ENCODE results near the gene LIN7A. TPM values are rescaled to one million over a fixed set of nuclear protein-coding genes. Genes with fewer than 3 reads are reported as not detected.
A peak's percentile ranks its signal among the peaks of the same experiment; 100 is the strongest.

LIN7A gene
- total and polyA plus RNA-seq, 2 of the 8 experiments (the other 6 are each of a cell fraction or from before 2014, with no cell fraction given) = 5.8 to 22.0 TPM

GRCh38 chr12:80912901-80913770 lies 24.6 kb downstream of the LIN7A start:
- no peaks in the 10 kb centered on the region for H3K36me3 ChIP-seq (ENCODE audit: control insufficient read depth in 2 of 4, insufficient read depth in 4 of 4, low read length in 3 of 4)
- no peak overlapping the region for H3K56ac ChIP-seq (replicated peaks; ENCODE audit: insufficient read length, low read depth, low read length)
- WGBS, 2 experiments (ENCODE audit: extremely low coverage in 1 of 2, insufficient coverage in 1 of 2, insufficient read length in 1 of 2, insufficient replicate concordance in 2 of 2, low coverage in 1 of 2, low lambda C conversion rate in 2 of 2, missing lambda C conversion rate in 1 of 2) = 86% methylated on average over 13 of the region's 13 CpGs; no CpG with 5 or more reads in 1 of the 2 experiments
- no peak overlapping the region for H2BK5ac ChIP-seq (ENCODE audit: low read depth, low read length)
- no peak overlapping the region for H2BK15ac ChIP-seq (ENCODE audit: low read length)
- no peak overlapping the region for H2AFZ ChIP-seq (ENCODE audit: low read length)
- no peak overlapping the region for H2BK120ac ChIP-seq (replicated peaks; ENCODE audit: low read depth, low read length)
- H4K20me1 ChIP-seq (replicated peaks in 1 of 2; ENCODE audit: control insufficient read depth in 1 of 2, insufficient read depth in 2 of 2, low read length in 2 of 2) = no peaks in the 10 kb centered on the region
- POLR2A ChIA-PET (ENCODE audit: partially characterized antibody) = interaction anchor here (1.3 kb wide), 2 partner anchors 10 to 24 kb away, joined by 3 read pairs; no protein-coding TSS in a partner anchor
- no peaks in the 10 kb centered on the region for H3K79me1 ChIP-seq (ENCODE audit: low read depth, low read length)
- no peaks in the 10 kb centered on the region for H3K9me3 ChIP-seq (ENCODE audit: insufficient read depth in 2 of 2, low read depth in 1 of 2, low read length in 1 of 2)
- DNase-seq (ENCODE audit: low read depth in 1 of 2, low spot score in 2 of 2) (no peak), FAIRE-seq (peak; percentile 39)
- H4K91ac ChIP-seq (replicated peaks; ENCODE audit: insufficient read length, low read length) = no peak overlapping the region
- no peaks in the 10 kb centered on the region for H3K23me2 ChIP-seq (ENCODE audit: low read depth, low read length)
- H2BK12ac ChIP-seq (ENCODE audit: low read depth, low read length) = no peak overlapping the region
- no peak overlapping the region for H3K4ac ChIP-seq (replicated peaks; ENCODE audit: insufficient read length, low read depth, low read length)
- no peak overlapping the region for H3K4me3 ChIP-seq (ENCODE audit: extremely low read depth in 1 of 4, insufficient read depth in 2 of 4, low read depth in 3 of 4, low read length in 4 of 4)
- peaks cover 0 to 8% of the 10 kb centered on the region in 2 experiments; a peak in 1 of 4 replicates for H3K79me2 ChIP-seq (ENCODE audit: control insufficient read depth in 1 of 2, insufficient read depth in 2 of 2, low read length in 2 of 2)
- H3K4me2 ChIP-seq (ENCODE audit: insufficient read depth in 1 of 2, low read depth in 2 of 2, low read length in 2 of 2) = no peak overlapping the region
- CTCF ChIA-PET (ENCODE audit: partially characterized antibody) = interaction anchor here (1.0 kb wide), 1 partner anchor 24 kb away, joined by 3 read pairs; no protein-coding TSS in a partner anchor
- H3K23ac ChIP-seq (ENCODE audit: insufficient read length) = no peak overlapping the region
- H3K18ac ChIP-seq (ENCODE audit: extremely low read depth, low read length) = no peak overlapping the region
- no peak overlapping the region for H4K5ac ChIP-seq (ENCODE audit: insufficient read length, low read depth, low read length)
- H3K14ac ChIP-seq (ENCODE audit: insufficient read length) = no peak overlapping the region
- TF ChIP-seq NRF1 (IDR thresholded peaks at IDR 0.05; ENCODE audit: low read depth, low read length) (no peak), TAF7 (optimal IDR thresholded peaks at IDR 0.05; ENCODE audit: borderline replicate concordance, low read depth, low read length) (no peak), SIX5 (IDR thresholded peaks at IDR 0.05; ENCODE audit: low read depth, low read length) (no peak), SP4 (IDR thresholded peaks at IDR 0.05; ENCODE audit: low read length) (no peak), EGR1 (IDR thresholded peaks at IDR 0.05; ENCODE audit: borderline replicate concordance, low read depth, low read length) (no peak)
- H3K27ac ChIP-seq (ENCODE audit: low read depth, low read length) = no peak overlapping the region
- H2AK5ac ChIP-seq (ENCODE audit: low read depth, low read length) = no peak overlapping the region
- H4K8ac ChIP-seq (ENCODE audit: extremely low read depth, insufficient read depth, low read length) = no peak overlapping the region
- H3K9ac ChIP-seq (replicated peaks in 1 of 4; ENCODE audit: extremely low read depth in 1 of 4, low read depth in 3 of 4, low read length in 3 of 4) = no peak overlapping the region
- H2BK20ac ChIP-seq (ENCODE audit: low read length) = no peak overlapping the region
- peaks cover 0 to 2% (median 0%) of the 10 kb centered on the region in 4 experiments; a peak in 1 of 7 replicates for H3K4me1 ChIP-seq (replicated peaks in 1 of 4; ENCODE audit: control insufficient read depth in 3 of 4, insufficient read depth in 4 of 4, low read length in 3 of 4)
- no peaks in the 10 kb centered on the region for H3K27me3 ChIP-seq (replicated peaks in 1 of 4; ENCODE audit: control insufficient read depth in 3 of 4, extremely low read depth in 1 of 4, insufficient read depth in 3 of 4, low read length in 3 of 4)
